ENCODE results near the gene ACOT9. TPM values are rescaled to one million over a fixed set of nuclear protein-coding genes. Genes with fewer than 3 reads are reported as not detected.
"Not testable (repeated sequence)": the region's sequence is repeated elsewhere in the genome, so short reads cannot be mapped to it uniquely, and the experiment has no call there.

ACOT9 gene
- 135 and 176 TPM in 2 replicates for total RNA-seq (2014; rRNA removed; shearing (Covaris generic))

- DNase-seq (ENCODE audit: low spot score), result peak; percentile 98
Observed at GRCh38 chrX:23742697-23743622, at the start of gene ACOT9. Gene ACOT9 (minus strand): TSS chrX:23743276. CDS start chrX:23743144, 132 bp downstream.

- DNase-seq (ENCODE audit: low spot score), result no peak
Observed at GRCh38 chrX:23790155-23790497, 47.0 kb upstream of the ACOT9 start.

- DNase-seq (ENCODE audit: low spot score), result no peak
Observed at GRCh38 chrX:23789386-23790154, 46.5 kb upstream of the ACOT9 start.

GRCh38 chrX:23788946-23789345 lies 45.9 kb upstream of the ACOT9 start:
- DNase-seq (ENCODE audit: low spot score), result no peak

- DNase-seq (ENCODE audit: low spot score), result no peak
Observed at GRCh38 chrX:23788521-23788920, 45.4 kb upstream of the ACOT9 start.

GRCh38 chrX:23787745-23788118 lies 44.7 kb upstream of the ACOT9 start:
- no peak for DNase-seq (ENCODE audit: low spot score)

GRCh38 chrX:23786268-23786815 lies 43.3 kb upstream of the ACOT9 start:
- DNase-seq (ENCODE audit: low spot score), result no peak

- no peak for DNase-seq (ENCODE audit: low spot score)
Observed at GRCh38 chrX:23785580-23785979, 42.5 kb upstream of the ACOT9 start.

- DNase-seq (ENCODE audit: low spot score), result peak; percentile 62
Observed at GRCh38 chrX:23784470-23785331, 41.6 kb upstream of the ACOT9 start.

- DNase-seq (ENCODE audit: low spot score), result no peak
Observed at GRCh38 chrX:23783589-23784469, 40.8 kb upstream of the ACOT9 start.

GRCh38 chrX:23782863-23783588 lies 40.0 kb upstream of the ACOT9 start, which contains the start of gene SAT1:
Gene SAT1 (plus strand): TSS chrX:23783173. CDS start chrX:23783352, 179 bp downstream.
- DNase-seq (ENCODE audit: low spot score), result peak; percentile 95

- no peak for DNase-seq (ENCODE audit: low spot score)
Observed at GRCh38 chrX:23782455-23782854, 39.4 kb upstream of the ACOT9 start.

- peak; percentile 59 for DNase-seq (ENCODE audit: low spot score)
Observed at GRCh38 chrX:23779025-23779424, 35.9 kb upstream of the ACOT9 start.

- no peak for DNase-seq (ENCODE audit: low spot score)
Observed at GRCh38 chrX:23776363-23776762, 33.3 kb upstream of the ACOT9 start.

GRCh38 chrX:23773601-23774175 lies 30.6 kb upstream of the ACOT9 start:
- peak; percentile 59 for DNase-seq (ENCODE audit: low spot score)

GRCh38 chrX:23771086-23771485 lies 28.0 kb upstream of the ACOT9 start:
- DNase-seq (ENCODE audit: low spot score), result not testable (repeated sequence)

- DNase-seq (ENCODE audit: low spot score), result no peak
Observed at GRCh38 chrX:23770142-23770541, 27.1 kb upstream of the ACOT9 start.

- no peak for DNase-seq (ENCODE audit: low spot score)
Observed at GRCh38 chrX:23766650-23767551, 23.8 kb upstream of the ACOT9 start.

Measured in A172 (cell line).